ENCODE results near the gene SIX2. TPM values are rescaled to one million over a fixed set of nuclear protein-coding genes. Genes with fewer than 3 reads are reported as not detected.

SIX2 gene
- total and polyA plus RNA-seq, 2 donors (not counting 3 experiments of a cell fraction or from before 2014, with no cell fraction given): 0.24 to 0.54 TPM

- H3K4me1 ChIP-seq (ENCODE audit: control insufficient read depth, extremely low read depth, insufficient read depth, low read length): no peaks in the 10 kb centered on the region
- intact Hi-C loops (cut with micrococcal nuclease): no loop called here
- no peak overlapping the region for H3K4me2 ChIP-seq (ENCODE audit: insufficient read depth, low read length)
- H3K36me3 ChIP-seq (ENCODE audit: control insufficient read depth in 2 of 2, extremely low read depth in 1 of 2, insufficient read depth in 2 of 2, low read length in 2 of 2): no peaks in the 10 kb centered on the region
- H4K20me1 ChIP-seq (replicated peaks; ENCODE audit: control insufficient read depth, extremely low read depth, insufficient read depth, low read length): no peaks in the 10 kb centered on the region
- dilution Hi-C loops (cut with MboI; ENCODE audit: extremely low pct_ligation_motif_present, low sequenced_read_pairs): no loop called here
- no peak overlapping the region for H3K4me3 ChIP-seq (replicated peaks in 1 of 3; ENCODE audit: insufficient read depth in 1 of 3, low read depth in 1 of 3, low read length in 3 of 3)
- H2AFZ ChIP-seq (ENCODE audit: low read depth, low read length): no peak overlapping the region
- no peak overlapping the region for H3K27ac ChIP-seq (ENCODE audit: insufficient read depth, low read depth, low read length)
- H3K27me3 ChIP-seq (ENCODE audit: control insufficient read depth in 2 of 2, insufficient read depth in 2 of 2, low read length in 2 of 2): peaks cover 4 to 8% of the 10 kb centered on the region in 2 experiments
- H3K9me3 ChIP-seq (replicated peaks; ENCODE audit: control insufficient read depth, insufficient read depth, low read length): no peaks in the 10 kb centered on the region
- no peaks in the 10 kb centered on the region for H3K9me1 ChIP-seq (replicated peaks; ENCODE audit: control insufficient read depth, extremely low read depth, insufficient read depth, low read length)
- no peak for TF ChIP-seq CTCF (IDR thresholded peaks at IDR 0.05; ENCODE audit: extremely low read depth in 1 of 2, insufficient read depth in 1 of 2, low read depth in 1 of 2, low read length in 2 of 2)
- no peak for TF ChIP-seq POLR2AphosphoS5 (IDR thresholded peaks at IDR 0.05; ENCODE audit: insufficient read depth, low read depth, low read length)
- no peak for TF ChIP-seq FOS (IDR thresholded peaks at IDR 0.05; ENCODE audit: borderline replicate concordance, insufficient read depth, low read length)
- no peak for TF ChIP-seq POLR2A (IDR thresholded peaks at IDR 0.05; ENCODE audit: low read depth, low read length)
- no peak for TF ChIP-seq GATA2 (IDR thresholded peaks at IDR 0.05; ENCODE audit: insufficient read depth, insufficient read length, low read depth, low read length)
- no peak for TF ChIP-seq MYC (IDR thresholded peaks at IDR 0.05; ENCODE audit: low read depth, low read length)
- POLR2A ChIA-PET: no interaction called here
- no peaks in the 10 kb centered on the region for H3K79me2 ChIP-seq (ENCODE audit: control insufficient read depth, insufficient read depth, low read length)
- FAIRE-seq (no peak), DNase-seq (ENCODE audit: low read depth, low spot score) (no peak)
- CTCF ChIA-PET: no interaction called here
- BruUV-seq (replicated peaks): no TSS peak
- no peak overlapping the region for H3K9ac ChIP-seq (replicated peaks; ENCODE audit: extremely low read depth, insufficient read depth, low read length)
Measured at GRCh38 chr2:45049569-45050336, 40.5 kb upstream of the SIX2 start.

All from endothelial cell of umbilical vein (primary cell).